Tongue (tissue), 2 donors: ENCODE data around the gene UCP1. TPM values are rescaled to one million over a fixed set of nuclear protein-coding genes. Genes with fewer than 3 reads are reported as not detected.

Experiments
- DNase-seq: peaks from one replicate; pipeline ENCODE4 v3.0.0-alpha.2; 2015
- total RNA-seq: library from RNA; depleted of rRNA; stranded (reverse); fragments of >200 nt; gene quantifications from one replicate; pipeline ENCODE4 v1.2.3, GENCODE V29; 2014

UCP1 gene, protein sequence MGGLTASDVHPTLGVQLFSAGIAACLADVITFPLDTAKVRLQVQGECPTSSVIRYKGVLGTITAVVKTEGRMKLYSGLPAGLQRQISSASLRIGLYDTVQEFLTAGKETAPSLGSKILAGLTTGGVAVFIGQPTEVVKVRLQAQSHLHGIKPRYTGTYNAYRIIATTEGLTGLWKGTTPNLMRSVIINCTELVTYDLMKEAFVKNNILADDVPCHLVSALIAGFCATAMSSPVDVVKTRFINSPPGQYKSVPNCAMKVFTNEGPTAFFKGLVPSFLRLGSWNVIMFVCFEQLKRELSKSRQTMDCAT
- total RNA-seq, result not detected

DNA sequence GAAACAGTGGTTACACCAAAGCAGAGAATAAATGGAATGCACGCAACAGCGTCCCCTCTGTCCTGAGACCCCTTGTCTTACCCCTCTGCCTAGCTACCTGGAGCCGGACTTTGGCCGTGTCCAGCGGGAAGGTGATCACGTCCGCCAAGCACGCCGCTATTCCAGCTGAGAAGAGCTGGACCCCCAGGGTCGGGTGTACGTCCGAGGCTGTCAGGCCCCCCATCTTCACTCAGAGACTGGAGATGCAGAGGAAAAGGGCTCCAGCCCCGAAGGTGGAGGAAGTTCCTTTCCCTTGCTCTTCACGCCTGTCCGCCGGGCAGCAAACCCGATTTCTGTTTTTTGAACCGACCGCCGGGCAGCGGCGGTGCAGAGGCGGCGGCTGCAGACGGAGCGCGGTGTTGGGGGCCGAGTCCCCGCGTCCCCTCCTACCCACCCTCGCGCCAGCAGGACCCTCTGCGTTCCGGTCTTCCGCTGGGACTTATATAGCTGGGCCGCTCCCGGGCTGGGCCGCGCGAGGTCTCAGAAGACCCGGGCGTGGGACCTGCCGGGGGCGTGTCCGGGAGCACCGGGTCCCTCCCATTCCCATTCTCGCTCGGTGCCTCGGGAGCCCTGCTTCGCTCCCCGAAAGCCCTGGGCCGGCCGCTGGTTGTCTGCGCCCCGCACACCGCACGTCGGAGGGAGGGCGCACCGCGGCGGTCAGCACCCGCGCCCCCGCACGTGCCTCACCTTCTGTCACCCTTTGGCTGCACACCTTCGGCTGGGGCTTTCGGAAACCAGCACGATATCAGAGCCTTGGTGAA is at the start of gene UCP1:
Gene UCP1, minus strand, starts transcription at position 455 of the 800 bp plus-strand sequence. Its CDS starts 232 bp downstream, at position 223.
- DNase-seq, result peak; percentile 25

DNA sequence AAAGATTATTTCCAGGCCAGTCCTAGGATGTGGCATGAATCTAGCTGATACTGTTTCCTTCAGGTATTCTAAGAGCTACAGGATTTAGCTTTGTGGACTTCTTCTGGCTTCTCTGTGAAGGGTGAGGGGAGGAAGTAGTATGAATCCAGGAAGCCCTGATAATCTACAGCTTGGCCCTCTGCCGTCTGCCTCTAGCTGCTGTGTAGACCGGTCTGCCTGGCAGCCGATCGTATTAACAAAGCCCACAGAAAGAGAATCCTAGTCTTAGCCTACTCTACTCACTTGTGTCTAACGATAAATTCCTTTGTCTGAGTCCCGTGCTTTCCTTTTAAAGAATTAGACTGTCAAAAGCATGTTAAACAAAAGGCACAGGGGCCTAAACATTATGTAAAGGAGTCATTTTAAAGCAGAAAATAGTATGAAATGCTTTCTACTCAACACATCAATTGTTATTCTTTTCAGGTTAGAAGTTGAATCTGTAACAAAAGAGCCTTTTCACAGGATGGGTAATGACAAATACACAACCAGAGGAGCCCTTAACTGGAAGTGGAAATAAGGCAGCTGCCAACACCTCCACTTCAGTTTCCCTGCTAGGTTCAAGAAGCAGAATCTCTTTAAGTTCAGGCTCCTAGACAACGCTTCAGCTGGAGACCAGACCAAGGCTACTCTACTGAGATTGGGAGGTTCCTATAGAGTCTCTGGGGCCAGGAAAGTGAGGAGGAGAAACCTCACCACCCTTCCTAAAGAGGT is 48.9 kb upstream of the UCP1 start:
- DNase-seq, result no peak

DNA sequence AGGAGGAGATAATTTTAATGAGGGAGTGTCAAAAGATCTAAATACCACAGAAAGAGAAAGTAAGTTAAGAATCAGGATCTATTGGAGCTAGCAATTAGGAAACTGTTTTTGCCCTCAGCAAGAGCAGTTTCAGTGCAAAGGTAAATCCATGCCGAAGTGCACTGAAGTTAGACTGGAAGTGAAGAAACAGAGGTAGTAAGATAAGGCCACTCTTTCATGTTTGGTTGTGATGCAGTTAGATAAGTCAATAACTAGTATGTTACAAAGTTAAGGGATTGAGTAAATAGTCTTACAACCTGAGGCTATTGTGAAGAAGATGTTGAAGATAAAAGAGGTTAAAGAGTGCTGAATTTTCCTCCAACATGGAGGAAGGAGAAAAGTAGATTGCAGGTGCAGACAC is 46.7 kb upstream of the UCP1 start:
- no peak for DNase-seq

DNA sequence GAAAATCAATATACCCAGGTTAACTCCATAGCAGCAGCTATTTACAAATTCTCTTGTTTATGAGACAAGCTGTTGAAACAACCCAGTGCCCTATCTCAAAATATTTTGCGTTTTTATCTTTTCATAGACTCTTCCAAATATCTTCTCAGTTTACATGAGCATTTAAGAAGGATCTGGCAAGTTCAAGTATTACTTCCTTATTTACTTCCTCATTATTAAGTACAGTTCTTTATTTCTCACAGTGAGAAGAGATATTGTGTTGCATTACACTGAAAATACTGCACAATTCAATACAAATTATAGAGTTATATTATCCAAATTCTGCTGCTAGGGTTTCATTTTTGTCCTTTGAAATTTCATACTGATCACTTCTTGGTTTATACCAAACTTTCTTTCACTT is 43.6 kb upstream of the UCP1 start:
- no peak for DNase-seq

- DNase-seq, result no peak
These were observed 43.1 kb upstream of the UCP1 start for GRCh38 chr4:140611854-140612253.

DNA sequence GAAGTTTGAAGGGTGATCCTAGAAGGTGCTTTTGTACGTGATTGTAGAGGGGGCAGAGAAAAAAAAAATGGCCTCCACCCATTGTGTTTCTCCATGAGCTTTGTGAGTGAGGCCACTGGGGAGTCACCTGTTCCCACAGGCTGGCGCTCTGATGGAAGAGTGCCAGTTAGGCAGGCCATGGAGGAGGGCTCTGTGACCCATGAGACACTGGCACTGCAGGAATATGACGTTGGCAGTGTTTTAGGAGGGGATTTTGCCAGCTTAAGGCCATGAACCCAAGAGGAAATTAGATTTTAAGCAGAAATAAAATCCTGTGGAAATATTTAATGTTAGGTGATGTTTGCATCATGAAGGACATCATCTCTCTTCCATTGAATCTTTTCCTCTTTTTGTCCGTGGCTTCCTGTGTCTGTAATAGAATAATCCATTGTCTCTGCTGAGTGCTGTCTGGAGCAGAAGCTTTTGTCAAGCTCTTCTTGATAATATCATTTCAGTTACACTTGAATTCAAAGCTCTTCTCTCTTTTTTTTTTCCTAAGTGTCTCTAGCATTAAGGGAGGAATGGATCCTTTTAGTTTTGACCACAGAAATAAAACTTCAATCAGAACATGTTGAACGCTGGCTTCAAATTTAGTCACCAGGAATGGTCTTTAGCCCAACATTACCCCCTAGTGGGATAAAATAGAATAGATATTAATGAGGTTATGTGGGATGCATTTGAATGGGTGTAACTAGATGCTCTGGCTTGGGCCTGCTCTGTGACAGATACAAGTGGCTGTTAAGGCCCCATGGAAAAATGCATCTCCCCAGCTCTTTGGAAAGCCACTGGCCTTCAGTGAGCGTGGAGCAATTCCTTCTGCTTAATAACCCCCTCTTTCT is 41.0 kb upstream of the UCP1 start:
- peak; percentile 84 for DNase-seq

- DNase-seq, result no peak
These were observed 39.1 kb upstream of the UCP1 start for GRCh38 chr4:140607852-140608251.

DNA sequence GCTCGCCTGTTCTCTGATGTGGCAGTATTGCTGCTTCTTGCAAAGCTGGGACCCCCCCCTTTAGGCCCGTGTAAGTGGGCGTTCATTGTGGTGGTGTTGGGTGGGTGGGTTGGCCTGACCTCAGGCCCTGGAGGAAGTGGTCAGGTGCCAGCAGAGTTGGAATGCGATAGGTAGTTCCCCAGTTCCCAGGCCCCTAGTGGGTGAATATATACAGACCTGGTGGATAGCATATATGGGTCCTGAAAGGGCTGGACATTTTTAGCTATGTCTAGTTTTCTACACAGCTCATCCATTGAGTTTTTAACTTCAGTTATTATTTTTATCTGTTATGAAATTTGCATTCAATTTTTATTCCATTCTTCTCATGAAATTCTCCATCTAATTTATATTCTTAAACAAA is 35.8 kb upstream of the UCP1 start:
- DNase-seq, result no peak

DNA sequence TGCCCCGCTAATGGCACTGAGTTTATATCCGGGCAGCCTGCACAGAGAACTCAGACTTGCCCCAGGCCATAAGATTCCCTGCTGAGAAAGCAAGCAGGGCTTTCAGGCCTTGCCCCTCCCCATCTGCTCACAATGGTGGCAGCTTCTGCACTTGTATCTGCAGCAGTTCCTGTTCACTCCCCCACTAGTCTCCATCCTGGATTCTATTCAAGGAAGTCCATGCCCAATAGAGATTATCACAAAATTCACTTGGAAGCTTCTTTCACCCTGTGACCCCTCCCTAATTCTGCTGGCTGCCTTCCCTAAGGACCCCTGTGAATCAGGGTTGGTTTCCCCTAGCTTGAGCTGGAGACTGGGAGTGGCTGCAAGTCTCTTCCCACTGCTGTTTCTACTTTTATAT is 34.5 kb upstream of the UCP1 start:
- no peak for DNase-seq

DNA sequence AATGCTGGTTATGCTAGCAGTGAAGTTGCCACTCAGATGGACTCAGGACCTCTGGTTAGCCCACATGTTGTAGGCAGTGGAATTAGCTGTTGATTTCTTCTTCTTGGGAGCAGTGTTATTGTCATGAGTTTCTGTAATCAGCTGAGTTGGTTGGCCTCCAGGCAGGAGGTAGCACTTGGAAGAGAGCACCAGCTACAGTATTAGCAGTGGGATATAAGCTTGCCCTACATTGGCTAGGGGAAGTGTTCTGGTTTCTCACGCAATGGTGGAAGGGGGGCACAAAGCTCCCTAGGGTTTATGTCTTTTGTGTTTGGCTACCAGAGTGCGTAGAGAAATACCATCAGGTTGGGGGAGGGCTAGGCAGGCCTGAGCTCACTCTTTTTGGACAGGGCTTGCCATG is 34.0 kb upstream of the UCP1 start:
- no peak for DNase-seq

DNA sequence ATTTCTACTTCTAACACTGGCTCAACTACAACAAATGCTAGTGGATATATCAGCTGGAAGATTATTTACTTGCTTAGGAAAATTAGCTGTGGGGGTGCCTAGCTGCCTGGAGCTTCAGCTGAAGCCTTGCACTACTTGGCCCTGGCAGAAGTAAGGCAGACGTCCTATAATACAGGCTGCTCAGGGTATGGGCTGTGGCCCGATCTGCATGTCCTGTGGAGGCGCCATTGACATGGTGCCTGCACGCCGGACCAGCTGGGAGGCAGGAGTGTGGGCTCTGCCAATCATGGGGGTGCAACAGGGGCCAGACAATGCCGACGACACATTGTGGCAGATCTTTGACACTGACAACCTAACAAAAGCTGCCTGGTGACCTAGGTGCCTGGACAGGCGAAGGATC is 31.6 kb upstream of the UCP1 start:
- no peak for DNase-seq

- no peak for DNase-seq
These were observed 26.3 kb upstream of the UCP1 start for GRCh38 chr4:140595065-140595464.

- no peak for DNase-seq
These were observed 15.7 kb upstream of the UCP1 start for GRCh38 chr4:140584439-140584838.

DNA sequence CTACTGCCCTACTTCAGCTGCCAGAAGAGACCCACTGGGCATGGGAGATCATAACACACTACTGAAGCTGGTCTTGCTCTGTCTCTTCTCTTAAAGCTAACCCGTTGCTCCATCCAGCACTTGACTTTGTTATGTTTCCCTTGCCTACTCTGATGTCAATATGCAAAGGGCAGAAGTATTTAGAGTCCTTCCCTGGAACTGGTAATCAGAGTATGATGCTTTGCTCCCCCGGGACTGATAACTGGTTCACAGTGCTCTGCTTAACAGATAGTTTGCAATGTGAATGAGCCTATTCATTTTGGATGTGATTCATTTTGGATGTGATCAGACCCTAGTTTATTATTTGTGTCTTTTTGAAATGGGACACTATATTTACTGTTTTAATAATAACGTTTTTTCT is 12.3 kb upstream of the UCP1 start:
- DNase-seq, result no peak

- DNase-seq, result no peak
These were observed 10.5 kb upstream of the UCP1 start for GRCh38 chr4:140579278-140579677.

DNA sequence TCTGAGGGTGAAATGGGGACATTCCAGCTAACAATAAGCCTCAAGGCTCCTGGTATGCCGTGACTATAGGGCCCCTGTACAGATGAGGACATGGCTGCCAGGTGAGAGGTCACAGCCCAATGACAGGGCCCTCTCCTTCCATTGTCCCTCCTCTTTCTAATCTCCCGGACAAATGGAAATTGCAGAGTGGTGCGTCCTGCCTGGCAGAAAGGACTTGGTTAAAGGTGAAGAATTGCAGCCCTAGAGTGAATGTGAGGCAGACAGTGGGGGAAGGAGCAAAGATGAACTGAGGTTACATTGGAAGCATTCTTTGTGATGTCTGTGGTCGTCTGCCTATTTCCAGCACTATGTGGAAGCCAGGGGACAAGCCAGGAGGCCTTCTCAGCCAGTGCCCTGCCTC is 6.7 kb upstream of the UCP1 start:
- no peak for DNase-seq

GRCh38 chr4:140571620-140572019 is 2.9 kb upstream of the UCP1 start:
- DNase-seq, result no peak

DNA sequence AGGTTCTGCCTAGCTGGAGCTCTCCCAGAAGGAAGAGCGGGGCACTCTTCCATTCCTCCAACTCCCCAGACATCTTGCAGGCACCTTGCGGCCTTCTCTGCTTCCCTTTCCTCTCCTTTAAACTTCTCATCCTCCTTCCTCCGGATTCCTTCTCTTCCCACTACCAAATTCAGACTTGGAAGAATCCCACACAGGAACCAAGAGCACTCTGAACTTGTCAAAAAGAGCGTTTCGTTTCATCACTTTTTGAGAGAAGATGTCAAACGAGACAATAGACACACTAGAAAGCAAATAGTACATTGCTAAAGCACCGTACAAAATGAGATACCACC is 512 bp upstream of the UCP1 start:
- no peak for DNase-seq

DNA sequence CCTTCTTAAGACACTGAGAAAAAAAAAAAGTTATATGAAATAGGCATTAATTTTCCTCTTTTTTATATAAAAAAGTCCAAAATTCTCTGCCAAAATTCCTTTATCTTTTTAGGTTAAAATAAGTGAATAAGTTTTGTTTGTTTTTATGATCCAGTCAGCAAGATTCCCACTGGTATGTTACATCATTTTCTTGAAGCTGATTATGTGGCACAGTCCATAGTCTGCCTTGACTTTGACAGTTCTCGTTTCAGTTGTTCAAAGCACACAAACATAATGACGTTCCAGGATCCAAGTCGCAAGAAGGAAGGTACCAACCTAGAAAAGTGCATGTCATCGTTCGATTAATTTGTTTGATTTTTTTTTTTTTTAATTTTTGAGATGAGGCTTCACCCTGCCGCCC is 9.1 kb downstream of the UCP1 start:
- DNase-seq, result no peak

- DNase-seq, result no peak
These were observed 10.8 kb downstream of the UCP1 start for GRCh38 chr4:140557831-140558435.

DNA sequence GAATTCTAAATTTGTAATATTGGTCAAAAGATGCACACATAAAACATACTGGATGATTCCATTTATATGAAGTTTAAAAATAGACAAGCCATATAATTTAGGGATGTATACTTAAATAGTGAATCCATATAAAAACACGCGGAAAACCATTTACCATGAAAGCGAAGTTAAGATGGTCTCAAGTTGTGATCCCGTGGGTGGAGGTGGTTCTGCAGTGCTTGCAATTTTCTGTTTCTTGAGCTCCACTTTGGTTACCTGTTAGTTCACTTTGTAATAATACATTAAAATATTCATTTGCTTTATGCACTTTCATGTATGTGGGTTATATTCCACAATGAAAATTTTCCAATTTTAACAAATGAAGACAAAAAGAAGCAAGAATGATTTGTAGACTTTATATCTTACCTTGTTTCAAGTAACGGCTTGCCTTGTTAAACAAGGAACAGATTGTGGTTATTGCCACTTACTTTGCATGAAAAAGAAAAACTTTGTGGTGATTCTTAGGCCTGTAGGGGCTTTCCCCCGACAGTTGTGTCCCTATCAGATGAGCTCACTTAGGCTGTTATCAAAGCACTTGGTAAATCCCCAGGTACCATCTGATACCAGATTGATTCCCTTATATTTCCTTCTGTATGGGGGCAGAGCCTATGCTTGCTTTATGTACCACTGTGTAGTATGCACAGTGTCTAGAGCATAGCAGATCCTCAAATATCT is 12.2 kb downstream of the UCP1 start:
- DNase-seq, result no peak
